ENCODE results near the gene CADPS.

CADPS gene

DNA sequence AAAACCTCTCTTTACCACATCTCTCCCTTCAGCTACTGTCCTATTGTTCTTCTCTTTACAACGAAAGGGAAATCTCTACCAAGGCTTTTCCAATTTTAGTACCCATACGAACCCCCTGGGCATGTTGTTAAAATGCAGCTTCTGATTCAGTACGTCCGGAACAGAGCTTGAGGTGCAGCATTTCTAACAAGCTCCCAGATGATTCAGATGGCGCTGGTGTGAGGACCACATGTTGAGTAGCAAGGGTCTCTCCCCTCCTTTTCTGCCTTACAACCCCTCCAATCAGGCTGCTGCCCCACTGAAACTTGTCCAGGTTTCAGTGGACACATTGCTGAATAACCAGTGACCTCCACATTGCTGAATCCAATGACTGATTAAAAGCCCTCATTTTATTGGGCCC lies 324.8 kb downstream of the CADPS start:
- Histone ChIP-seq H3K9me3 (ENCODE audit: control insufficient read depth, insufficient read depth, low read length) (no peaks in the 10 kb centered on the region), H3K9ac (ENCODE audit: low read depth, low read length) (no peak overlapping the region), H3K36me3 (ENCODE audit: insufficient read depth, low read length) (no peaks in the 10 kb centered on the region), H3K4me1 (ENCODE audit: insufficient read depth, low read length) (peaks cover 9% of the 10 kb centered on the region)

DNA sequence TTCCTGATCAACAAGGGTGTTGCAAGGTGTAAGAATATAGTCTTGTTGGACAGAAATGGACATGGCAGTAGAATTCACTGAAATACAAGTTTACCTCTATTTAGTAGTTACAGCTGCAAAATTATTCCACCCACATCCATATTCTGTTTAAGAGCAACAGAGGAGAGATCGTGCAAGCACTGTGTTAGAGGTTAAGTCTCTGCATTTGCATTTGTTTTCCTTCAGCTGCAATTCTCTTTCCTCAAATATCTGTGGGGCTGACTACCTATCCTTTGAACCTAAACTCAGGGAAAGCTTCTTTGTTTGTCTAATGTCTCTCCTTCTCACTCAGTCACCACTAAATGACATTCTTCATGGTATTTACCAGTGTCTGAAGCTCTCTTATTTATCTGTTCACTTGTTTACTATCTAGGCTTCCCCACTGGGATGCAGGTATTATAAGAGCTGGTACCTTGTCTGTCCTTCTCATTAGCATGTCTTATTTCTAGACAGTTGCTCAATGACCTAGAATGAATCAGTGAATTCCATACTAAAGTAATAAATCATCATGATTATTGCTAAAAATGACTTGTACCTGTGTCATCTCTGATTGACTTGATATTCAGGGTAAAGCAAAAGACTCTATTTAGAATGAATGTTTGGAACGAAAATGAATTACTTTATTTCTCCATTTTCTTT lies 326.5 kb downstream of the CADPS start:
- no peaks in the 10 kb centered on the region for H3K9me3 ChIP-seq (ENCODE audit: control insufficient read depth, insufficient read depth, low read length)
- H3K36me3 ChIP-seq (ENCODE audit: insufficient read depth, low read length): no peaks in the 10 kb centered on the region
- no peak overlapping the region for H3K9ac ChIP-seq (ENCODE audit: low read depth, low read length)
- H3K4me1 ChIP-seq (ENCODE audit: insufficient read depth, low read length): peaks cover 9% of the 10 kb centered on the region

DNA sequence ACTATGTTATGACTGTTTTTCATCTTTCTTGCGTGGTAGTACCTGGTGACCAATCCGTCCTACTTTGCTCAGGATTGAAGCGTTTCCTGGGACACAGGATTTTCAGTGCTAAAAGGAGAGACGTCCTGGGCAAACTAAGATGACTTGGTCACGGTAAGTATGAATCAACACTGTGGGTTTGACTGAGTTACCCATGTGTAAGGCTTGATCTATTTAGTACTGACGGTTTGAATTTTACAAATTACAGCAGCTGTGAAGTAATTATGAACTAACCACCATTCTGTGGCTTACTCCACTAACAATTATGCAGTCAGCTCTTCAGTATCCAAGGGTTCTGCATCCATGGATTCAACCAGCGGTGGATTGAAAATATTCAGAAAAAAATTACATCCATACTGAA lies 328.9 kb downstream of the CADPS start:
- no peaks in the 10 kb centered on the region for H3K9me3 ChIP-seq (ENCODE audit: control insufficient read depth, insufficient read depth, low read length)
- no peaks in the 10 kb centered on the region for H3K36me3 ChIP-seq (ENCODE audit: insufficient read depth, low read length)
- peaks cover 9% of the 10 kb centered on the region for H3K4me1 ChIP-seq (ENCODE audit: insufficient read depth, low read length)
- no peak overlapping the region for H3K9ac ChIP-seq (ENCODE audit: low read depth, low read length)

DNA sequence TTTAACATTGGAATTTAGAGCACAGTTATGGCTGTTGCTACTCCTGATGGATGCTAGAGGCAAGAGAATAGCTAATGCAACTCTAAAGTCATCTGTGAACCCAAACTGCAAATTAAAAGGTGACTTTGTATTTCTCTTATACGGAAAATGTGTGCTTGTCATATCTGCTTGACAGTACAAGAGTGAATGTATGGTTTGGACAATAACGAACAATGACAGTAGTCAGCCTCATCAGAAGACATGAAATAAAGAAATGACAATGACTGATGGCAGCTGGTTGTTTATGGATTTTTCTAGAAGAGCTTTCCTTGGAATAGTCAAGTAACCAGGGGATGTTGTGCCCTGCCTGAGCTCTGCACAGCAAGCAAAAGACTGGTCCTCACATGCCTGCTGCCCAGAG lies 333.0 kb downstream of the CADPS start:
- no peaks in the 10 kb centered on the region for H3K9me3 ChIP-seq (ENCODE audit: control insufficient read depth, insufficient read depth, low read length)
- no peaks in the 10 kb centered on the region for H3K36me3 ChIP-seq (ENCODE audit: insufficient read depth, low read length)
- H3K9ac ChIP-seq (ENCODE audit: low read depth, low read length): no peak overlapping the region
- peaks cover 26% of the 10 kb centered on the region for H3K4me1 ChIP-seq (ENCODE audit: insufficient read depth, low read length)

DNA sequence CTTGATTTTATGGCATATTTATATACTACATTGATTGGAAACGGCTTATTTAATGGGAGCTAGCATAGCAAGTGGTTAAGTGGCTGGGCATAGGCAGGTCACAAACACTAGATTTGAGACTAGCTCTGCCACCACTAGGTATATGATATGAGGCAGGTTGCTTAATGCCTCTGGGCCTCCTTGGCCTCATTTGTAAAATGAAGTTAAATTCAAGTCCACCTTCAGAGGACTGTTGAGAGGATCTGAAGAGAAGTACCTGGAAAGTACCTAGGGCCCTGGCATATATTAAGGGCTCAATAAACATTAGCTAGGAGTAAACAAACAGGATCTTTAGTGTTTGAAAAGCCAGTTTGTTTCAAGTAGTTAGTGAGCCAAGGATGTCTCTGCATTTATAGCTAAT lies 335.5 kb downstream of the CADPS start:
- peaks cover 26% of the 10 kb centered on the region for H3K4me1 ChIP-seq (ENCODE audit: insufficient read depth, low read length)
- H3K36me3 ChIP-seq (ENCODE audit: insufficient read depth, low read length): no peaks in the 10 kb centered on the region

DNA sequence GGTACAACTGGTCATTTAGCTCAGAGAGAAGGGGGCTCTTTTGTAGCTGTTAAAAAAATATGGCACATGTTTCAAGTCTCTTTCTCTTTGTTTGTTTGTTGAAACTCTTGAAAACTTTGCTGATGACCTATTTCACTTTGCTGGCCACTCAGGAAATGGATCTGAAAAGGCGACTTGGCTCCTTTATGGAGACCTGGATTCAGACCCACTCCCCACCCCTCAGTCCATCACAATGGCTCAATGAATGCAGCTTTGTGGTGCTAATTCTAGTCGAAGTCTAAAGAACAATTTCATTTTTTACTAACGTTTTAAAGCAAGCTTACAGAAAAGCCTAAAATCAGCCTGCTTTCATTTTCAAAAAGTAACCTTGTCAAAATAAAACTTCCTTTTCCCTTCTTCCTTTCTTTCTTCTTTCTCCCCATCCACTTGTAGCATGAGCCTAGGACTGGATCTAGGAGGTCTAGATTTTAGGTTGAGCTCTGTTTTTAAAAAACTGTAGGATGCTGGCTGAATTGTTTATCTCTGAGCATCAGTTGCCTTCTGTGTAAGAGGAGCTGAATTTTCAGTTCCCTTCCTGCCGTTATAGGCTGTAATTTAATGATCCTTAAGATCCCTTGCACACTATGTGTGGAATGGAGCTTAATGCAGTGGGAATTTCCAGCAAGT lies 336.4 kb downstream of the CADPS start:
- H3K36me3 ChIP-seq (ENCODE audit: insufficient read depth, low read length): no peaks in the 10 kb centered on the region
- no peaks in the 10 kb centered on the region for H3K9me3 ChIP-seq (ENCODE audit: control insufficient read depth, insufficient read depth, low read length)
- peaks cover 26% of the 10 kb centered on the region for H3K4me1 ChIP-seq (ENCODE audit: insufficient read depth, low read length)
- H3K9ac ChIP-seq (ENCODE audit: low read depth, low read length): peak overlapping the region; percentile 28

More for the DNA sequence above, 335.5 kb downstream of the CADPS start:
- Histone ChIP-seq H3K9ac (ENCODE audit: low read depth, low read length) (no peak overlapping the region), H3K9me3 (ENCODE audit: control insufficient read depth, insufficient read depth, low read length) (no peaks in the 10 kb centered on the region)

DNA sequence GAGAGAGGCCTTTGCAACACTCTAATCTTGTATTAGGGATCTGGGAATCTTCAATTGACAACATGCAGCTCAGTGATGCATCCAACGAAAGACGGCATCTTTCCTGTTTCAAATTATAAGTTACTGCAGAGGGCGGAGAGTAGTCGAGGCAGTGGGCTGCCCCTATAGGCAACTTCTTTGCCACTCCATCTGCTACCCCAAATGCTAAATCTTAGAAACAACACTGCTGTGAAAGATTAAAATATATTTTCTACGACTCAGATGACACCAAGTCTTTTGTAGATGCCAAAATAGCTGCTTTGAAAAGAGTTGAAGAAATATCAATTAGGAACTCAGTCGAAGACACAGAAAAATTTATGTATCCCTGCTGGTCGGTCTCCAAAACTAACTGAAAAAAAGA lies 340.9 kb downstream of the CADPS start:
- no peaks in the 10 kb centered on the region for H3K9me3 ChIP-seq (ENCODE audit: control insufficient read depth, insufficient read depth, low read length)
- H3K36me3 ChIP-seq (ENCODE audit: insufficient read depth, low read length): no peaks in the 10 kb centered on the region
- H3K9ac ChIP-seq (ENCODE audit: low read depth, low read length): no peak overlapping the region
- H3K4me1 ChIP-seq (ENCODE audit: insufficient read depth, low read length): peaks cover 15% of the 10 kb centered on the region

DNA sequence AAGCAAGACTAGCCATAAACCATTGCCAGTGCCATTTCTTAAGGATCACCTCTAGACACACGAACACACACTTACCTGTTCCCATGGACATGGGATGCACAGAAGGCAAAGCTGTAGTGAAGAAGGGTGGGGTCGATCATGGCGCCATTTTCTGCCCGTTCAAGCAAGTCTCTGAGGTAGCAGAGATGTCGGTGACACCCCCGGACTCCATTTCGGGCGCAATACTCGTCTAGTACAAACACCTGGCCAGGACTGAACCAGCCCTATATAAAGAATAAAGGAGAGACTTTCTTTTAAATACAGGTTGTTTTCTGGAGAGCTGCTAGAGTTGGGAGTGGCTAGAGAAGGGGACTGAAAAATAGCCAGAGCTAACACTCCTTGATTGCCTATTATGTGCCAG lies 342.4 kb downstream of the CADPS start:
- no peaks in the 10 kb centered on the region for H3K9me3 ChIP-seq (ENCODE audit: control insufficient read depth, insufficient read depth, low read length)
- no peaks in the 10 kb centered on the region for H3K36me3 ChIP-seq (ENCODE audit: insufficient read depth, low read length)
- no peak overlapping the region for H3K9ac ChIP-seq (ENCODE audit: low read depth, low read length)
- H3K4me1 ChIP-seq (ENCODE audit: insufficient read depth, low read length): peaks cover 6% of the 10 kb centered on the region

DNA sequence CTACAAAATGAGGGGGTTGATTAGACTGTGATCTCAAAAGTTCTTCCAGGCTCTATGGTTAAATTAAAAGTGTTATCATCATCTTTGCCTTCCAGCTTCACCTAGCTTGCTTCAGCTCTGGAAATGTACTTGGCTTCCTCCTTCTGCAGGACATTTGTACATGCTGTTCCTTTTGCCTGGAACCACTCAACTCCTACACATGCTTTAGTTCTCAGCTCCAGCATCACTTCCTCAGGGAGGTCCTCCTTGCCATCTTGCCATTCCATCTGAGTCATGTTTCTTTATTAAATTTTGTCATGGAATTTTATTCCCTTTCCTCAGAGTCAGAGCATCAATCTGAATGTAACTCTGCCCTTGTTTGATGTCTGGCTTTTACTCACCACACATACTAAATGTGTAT lies 343.2 kb downstream of the CADPS start:
- H3K9me3 ChIP-seq (ENCODE audit: control insufficient read depth, insufficient read depth, low read length): no peaks in the 10 kb centered on the region
- H3K9ac ChIP-seq (ENCODE audit: low read depth, low read length): no peak overlapping the region

DNA sequence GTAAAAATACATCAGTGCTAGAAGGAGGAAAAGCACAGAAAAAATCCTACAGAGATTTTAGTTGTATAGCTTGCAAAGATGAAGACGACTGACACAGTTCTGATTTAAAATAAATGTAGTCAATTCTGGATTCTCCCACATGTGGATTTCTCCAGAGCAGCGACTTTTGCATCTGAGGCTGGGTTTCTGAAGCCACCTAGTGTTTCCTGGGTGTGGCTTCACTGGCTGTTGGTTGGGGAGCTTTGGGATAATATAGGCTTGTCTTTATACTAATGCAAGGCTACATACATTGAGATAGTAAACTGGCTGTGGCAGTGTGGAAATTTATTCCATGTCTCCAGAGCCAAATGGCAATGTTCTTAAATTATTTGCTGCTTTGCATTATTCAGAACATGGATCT lies 343.7 kb downstream of the CADPS start:
- Histone ChIP-seq H3K9ac (ENCODE audit: low read depth, low read length) (no peak overlapping the region), H3K36me3 (ENCODE audit: insufficient read depth, low read length) (no peaks in the 10 kb centered on the region), H3K4me1 (ENCODE audit: insufficient read depth, low read length) (peaks cover 12% of the 10 kb centered on the region; the same call in 1 of the 2 replicates), H3K9me3 (ENCODE audit: control insufficient read depth, insufficient read depth, low read length) (no peaks in the 10 kb centered on the region)

More for the DNA sequence above, 343.2 kb downstream of the CADPS start:
- Histone ChIP-seq H3K36me3 (ENCODE audit: insufficient read depth, low read length) (no peaks in the 10 kb centered on the region), H3K4me1 (ENCODE audit: insufficient read depth, low read length) (peaks cover 8% of the 10 kb centered on the region; the same call in 1 of the 2 replicates)

DNA sequence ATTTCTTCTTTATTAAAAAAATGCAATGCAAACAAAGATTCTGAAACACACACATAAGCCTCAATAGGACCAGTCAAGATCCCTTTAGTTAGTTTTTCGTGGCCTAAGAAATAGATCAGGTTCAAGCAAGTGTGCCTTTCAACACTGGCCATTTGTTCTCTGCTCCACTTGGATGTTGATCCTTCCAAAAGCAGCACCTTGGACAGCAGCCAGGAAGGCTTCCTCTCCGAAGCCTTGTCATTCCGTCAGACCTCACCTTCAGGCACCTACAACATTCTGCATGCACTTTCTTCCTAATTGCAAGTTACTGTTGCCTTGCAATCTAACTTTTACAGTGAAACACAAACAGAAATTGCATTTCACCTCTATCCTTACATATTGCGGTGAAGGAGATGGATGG lies 346.0 kb downstream of the CADPS start:
- H3K36me3 ChIP-seq (ENCODE audit: insufficient read depth, low read length): no peaks in the 10 kb centered on the region
- no peak overlapping the region for H3K9ac ChIP-seq (ENCODE audit: low read depth, low read length)
- no peaks in the 10 kb centered on the region for H3K9me3 ChIP-seq (ENCODE audit: control insufficient read depth, insufficient read depth, low read length)

DNA sequence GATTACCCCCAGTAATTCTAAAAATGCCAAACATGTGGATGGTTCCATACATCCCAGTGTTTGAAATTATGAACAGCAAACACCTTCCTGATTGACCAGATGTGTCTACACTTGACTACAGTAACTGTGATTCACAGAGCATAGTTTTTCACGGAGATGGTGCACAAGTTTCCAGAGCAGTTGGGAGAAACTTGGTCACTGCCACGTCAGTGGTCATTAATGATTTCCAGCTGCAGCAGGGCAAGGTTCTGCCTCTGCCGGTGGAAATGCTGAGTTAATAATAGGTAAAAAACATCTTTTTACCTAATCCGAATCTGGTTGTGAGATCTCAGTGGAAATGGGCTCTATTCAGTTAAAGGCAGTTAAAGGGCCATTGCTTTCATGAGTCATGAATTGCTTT lies 347.7 kb downstream of the CADPS start:
- no peaks in the 10 kb centered on the region for H3K9me3 ChIP-seq (ENCODE audit: control insufficient read depth, insufficient read depth, low read length)
- no peaks in the 10 kb centered on the region for H3K36me3 ChIP-seq (ENCODE audit: insufficient read depth, low read length)
- peaks cover 12% of the 10 kb centered on the region; the same call in 1 of the 2 replicates for H3K4me1 ChIP-seq (ENCODE audit: insufficient read depth, low read length)
- H3K9ac ChIP-seq (ENCODE audit: low read depth, low read length): no peak overlapping the region

More for the DNA sequence above, 346.0 kb downstream of the CADPS start:
- peaks cover 12% of the 10 kb centered on the region; the same call in 1 of the 2 replicates for H3K4me1 ChIP-seq (ENCODE audit: insufficient read depth, low read length)

DNA sequence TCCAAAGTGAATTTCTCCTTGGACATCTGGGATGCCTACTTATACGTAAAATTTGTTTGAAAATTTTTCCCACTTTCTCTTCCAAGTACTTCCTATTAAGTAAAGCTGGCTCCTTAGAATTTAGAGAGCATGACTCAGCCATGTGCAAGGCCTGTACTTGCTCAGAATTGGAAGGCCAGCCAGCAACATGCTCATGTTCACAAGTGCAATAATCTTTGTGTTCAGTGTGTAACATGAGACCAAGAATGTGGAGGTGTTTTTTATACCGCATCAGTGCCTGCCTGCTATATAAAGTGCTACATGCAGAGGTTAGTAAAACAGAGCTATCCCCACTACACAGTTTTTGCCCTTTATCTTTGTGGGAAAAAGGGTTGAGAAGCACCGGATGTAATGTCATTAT lies 349.9 kb downstream of the CADPS start:
- no peak overlapping the region for H3K9ac ChIP-seq (ENCODE audit: low read depth, low read length)

DNA sequence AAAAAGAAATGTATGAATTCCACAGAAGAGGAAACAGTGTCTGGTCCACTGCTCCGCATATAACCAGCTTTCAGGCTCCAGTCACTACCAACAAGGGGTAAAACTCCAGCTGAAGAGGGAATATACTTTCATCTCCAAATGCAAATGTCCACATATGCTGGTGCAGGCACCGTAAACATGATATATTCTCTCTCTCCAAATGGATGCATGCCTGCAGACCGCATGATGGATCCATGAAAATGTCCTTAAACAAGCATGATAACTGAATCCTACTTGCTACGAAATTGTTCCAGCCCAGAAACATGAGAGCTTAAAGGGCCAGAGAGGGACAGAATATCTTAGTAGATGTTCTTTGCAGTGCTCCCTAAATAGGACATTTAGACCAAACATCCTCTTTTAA lies 351.5 kb downstream of the CADPS start:
- H3K4me1 ChIP-seq (ENCODE audit: insufficient read depth, low read length): peaks cover 12% of the 10 kb centered on the region; the same call in 1 of the 2 replicates
- H3K36me3 ChIP-seq (ENCODE audit: insufficient read depth, low read length): no peaks in the 10 kb centered on the region
- no peaks in the 10 kb centered on the region for H3K9me3 ChIP-seq (ENCODE audit: control insufficient read depth, insufficient read depth, low read length)
- H3K9ac ChIP-seq (ENCODE audit: low read depth, low read length): no peak overlapping the region

More for the DNA sequence above, 349.9 kb downstream of the CADPS start:
- Histone ChIP-seq H3K9me3 (ENCODE audit: control insufficient read depth, insufficient read depth, low read length) (no peaks in the 10 kb centered on the region), H3K36me3 (ENCODE audit: insufficient read depth, low read length) (no peaks in the 10 kb centered on the region), H3K4me1 (ENCODE audit: insufficient read depth, low read length) (peaks cover 12% of the 10 kb centered on the region; the same call in 1 of the 2 replicates)

DNA sequence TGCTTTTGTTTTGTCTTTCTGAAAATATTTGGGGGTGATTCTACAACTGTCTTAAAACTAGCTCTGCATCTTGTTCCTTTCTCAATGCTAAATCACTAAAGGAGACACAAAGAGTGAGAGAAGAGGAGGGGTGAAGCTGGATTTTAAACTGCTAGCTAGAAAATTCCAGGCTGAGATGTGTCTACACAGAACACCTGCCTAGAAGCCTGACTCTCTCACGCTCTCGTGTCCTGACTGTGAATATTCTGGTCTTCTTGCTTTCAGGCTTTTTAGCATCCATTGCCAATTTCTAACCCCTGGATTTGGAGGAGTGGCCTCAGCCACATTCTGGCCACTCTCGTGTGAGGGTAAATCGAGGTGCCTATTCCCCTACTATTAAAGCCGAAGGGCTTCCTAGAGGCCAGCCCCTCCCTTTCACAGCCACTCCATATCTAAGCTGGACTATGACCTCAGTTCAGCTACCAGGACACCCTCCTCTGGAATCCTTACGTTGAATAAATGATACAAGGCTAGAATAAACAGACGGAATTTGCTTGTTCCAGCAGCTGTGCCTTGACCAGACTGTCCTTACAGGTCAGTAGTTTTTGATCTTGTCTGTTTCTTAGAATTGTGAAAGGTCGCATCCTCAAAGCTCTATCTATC lies 353.6 kb downstream of the CADPS start:
- Histone ChIP-seq H3K4me1 (ENCODE audit: insufficient read depth, low read length) (no peaks in the 10 kb centered on the region), H3K9me3 (ENCODE audit: control insufficient read depth, insufficient read depth, low read length) (no peaks in the 10 kb centered on the region), H3K9ac (ENCODE audit: low read depth, low read length) (no peak overlapping the region), H3K36me3 (ENCODE audit: insufficient read depth, low read length) (no peaks in the 10 kb centered on the region)
